ENCODE measurements around the gene SPOCK3. TPM values are rescaled to one million over a fixed set of nuclear protein-coding genes. Genes with fewer than 3 reads are reported as not detected.

The SPOCK3 gene
- total RNA-seq, 1 experiment from 2014 or later: not detected

DNA sequence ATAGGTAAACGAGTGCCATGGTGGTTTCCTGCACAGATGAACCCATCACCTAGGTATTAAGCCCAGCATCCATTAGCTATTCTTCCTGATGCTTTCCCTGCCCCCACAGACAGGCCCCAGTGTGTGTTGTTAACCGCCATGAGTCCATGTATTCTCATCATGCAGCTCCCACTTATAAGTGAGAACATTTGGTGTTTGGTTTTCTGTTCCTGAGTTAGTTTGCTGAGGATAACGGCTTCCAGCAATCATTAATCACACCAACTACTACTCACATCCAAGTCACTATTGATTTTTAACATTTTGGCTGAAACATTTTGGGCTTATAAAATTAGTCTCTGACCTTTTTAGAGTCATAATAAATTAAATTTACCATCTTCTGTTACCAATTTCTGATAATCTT is 205.3 kb downstream of the SPOCK3 start:
- BruUV-seq (replicated peaks): no TSS peak
- Histone ChIP-seq H3K9me3 (ENCODE audit: low read depth, low read length, poor library complexity, severe bottlenecking) (no peaks in the 10 kb centered on the region), H3K27ac (ENCODE audit: low read depth, low read length, poor library complexity, severe bottlenecking) (no peak overlapping the region), H3K4me3 (ENCODE audit: low read depth, low read length, poor library complexity, severe bottlenecking) (no peak overlapping the region), H3K27me3 (replicated peaks; ENCODE audit: insufficient read depth, low read depth, low read length, poor library complexity) (no peaks in the 10 kb centered on the region), H3K4me1 (ENCODE audit: insufficient read depth, low read length, poor library complexity, severe bottlenecking) (no peaks in the 10 kb centered on the region), H3K36me3 (ENCODE audit: insufficient read depth, low read length, poor library complexity, severe bottlenecking) (no peaks in the 10 kb centered on the region)
- ChIA-PET POLR2A (ENCODE audit: low non-redundant PET) (no interaction called here), CTCF (no interaction called here)
- intact Hi-C loops (cut with micrococcal nuclease; ENCODE audit: unreplicated experiment): loop anchor here (10.0 kb wide), 1 partner anchor 864 kb away; no protein-coding TSS in a partner anchor
- TF ChIP-seq, protein P1, sequence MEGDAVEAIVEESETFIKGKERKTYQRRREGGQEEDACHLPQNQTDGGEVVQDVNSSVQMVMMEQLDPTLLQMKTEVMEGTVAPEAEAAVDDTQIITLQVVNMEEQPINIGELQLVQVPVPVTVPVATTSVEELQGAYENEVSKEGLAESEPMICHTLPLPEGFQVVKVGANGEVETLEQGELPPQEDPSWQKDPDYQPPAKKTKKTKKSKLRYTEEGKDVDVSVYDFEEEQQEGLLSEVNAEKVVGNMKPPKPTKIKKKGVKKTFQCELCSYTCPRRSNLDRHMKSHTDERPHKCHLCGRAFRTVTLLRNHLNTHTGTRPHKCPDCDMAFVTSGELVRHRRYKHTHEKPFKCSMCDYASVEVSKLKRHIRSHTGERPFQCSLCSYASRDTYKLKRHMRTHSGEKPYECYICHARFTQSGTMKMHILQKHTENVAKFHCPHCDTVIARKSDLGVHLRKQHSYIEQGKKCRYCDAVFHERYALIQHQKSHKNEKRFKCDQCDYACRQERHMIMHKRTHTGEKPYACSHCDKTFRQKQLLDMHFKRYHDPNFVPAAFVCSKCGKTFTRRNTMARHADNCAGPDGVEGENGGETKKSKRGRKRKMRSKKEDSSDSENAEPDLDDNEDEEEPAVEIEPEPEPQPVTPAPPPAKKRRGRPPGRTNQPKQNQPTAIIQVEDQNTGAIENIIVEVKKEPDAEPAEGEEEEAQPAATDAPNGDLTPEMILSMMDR (conservative IDR thresholded peaks at IDR 0.05; ENCODE audit: low read depth, low read length): no peak
- TF ChIP-seq EZH2 (IDR thresholded peaks at IDR 0.05; ENCODE audit: borderline replicate concordance, low read depth, low read length, poor library complexity, severe bottlenecking): no peak
- no peak for DNase-seq (ENCODE audit: low spot score)

GRCh38 chr4:167025670-167026069 is 208.6 kb downstream of the SPOCK3 start:
- DNase-seq (ENCODE audit: low spot score): no peak
- TF ChIP-seq, protein P1 (conservative IDR thresholded peaks at IDR 0.05; ENCODE audit: low read depth, low read length): no peak
- no peak for TF ChIP-seq EZH2 (IDR thresholded peaks at IDR 0.05; ENCODE audit: borderline replicate concordance, low read depth, low read length, poor library complexity, severe bottlenecking)
- Histone ChIP-seq H3K4me1 (ENCODE audit: insufficient read depth, low read length, poor library complexity, severe bottlenecking) (no peaks in the 10 kb centered on the region), H3K36me3 (ENCODE audit: insufficient read depth, low read length, poor library complexity, severe bottlenecking) (no peaks in the 10 kb centered on the region), H3K27ac (ENCODE audit: low read depth, low read length, poor library complexity, severe bottlenecking) (no peak overlapping the region), H3K27me3 (replicated peaks; ENCODE audit: insufficient read depth, low read depth, low read length, poor library complexity) (no peaks in the 10 kb centered on the region), H3K9me3 (ENCODE audit: low read depth, low read length, poor library complexity, severe bottlenecking) (no peaks in the 10 kb centered on the region), H3K4me3 (ENCODE audit: low read depth, low read length, poor library complexity, severe bottlenecking) (no peak overlapping the region)
- BruUV-seq (replicated peaks): no TSS peak
- intact Hi-C loops (cut with micrococcal nuclease; ENCODE audit: unreplicated experiment): loop anchor here (10.0 kb wide), 1 partner anchor 861 kb away; no protein-coding TSS in a partner anchor
- POLR2A ChIA-PET (ENCODE audit: low non-redundant PET): no interaction called here
- CTCF ChIA-PET: no interaction called here

GRCh38 chr4:167023364-167023925 is 210.8 kb downstream of the SPOCK3 start:
- BruUV-seq (replicated peaks): no TSS peak
- H3K4me3 ChIP-seq (ENCODE audit: low read depth, low read length, poor library complexity, severe bottlenecking): no peak overlapping the region
- H3K36me3 ChIP-seq (ENCODE audit: insufficient read depth, low read length, poor library complexity, severe bottlenecking): no peaks in the 10 kb centered on the region
- H3K9me3 ChIP-seq (ENCODE audit: low read depth, low read length, poor library complexity, severe bottlenecking): no peaks in the 10 kb centered on the region
- intact Hi-C loops (cut with micrococcal nuclease; ENCODE audit: unreplicated experiment): loop anchor here (5.0 to 10.0 kb wide), 2 partner anchors 599 to 859 kb away; no protein-coding TSS in a partner anchor
- ChIA-PET CTCF (no interaction called here), POLR2A (ENCODE audit: low non-redundant PET) (no interaction called here)
- DNase-seq (ENCODE audit: low spot score): no peak
- H3K27ac ChIP-seq (ENCODE audit: low read depth, low read length, poor library complexity, severe bottlenecking): no peak overlapping the region
- no peaks in the 10 kb centered on the region for H3K4me1 ChIP-seq (ENCODE audit: insufficient read depth, low read length, poor library complexity, severe bottlenecking)
- H3K27me3 ChIP-seq (replicated peaks; ENCODE audit: insufficient read depth, low read depth, low read length, poor library complexity): no peaks in the 10 kb centered on the region
- TF ChIP-seq, protein P1 (conservative IDR thresholded peaks at IDR 0.05; ENCODE audit: low read depth, low read length): no peak
- no peak for TF ChIP-seq EZH2 (IDR thresholded peaks at IDR 0.05; ENCODE audit: borderline replicate concordance, low read depth, low read length, poor library complexity, severe bottlenecking)
